GM18867 (cell line): ENCODE measurements around the gene SH3GLB2.
A peak's percentile ranks its signal among the peaks of the same experiment; 100 is the strongest.
"Not testable (repeated sequence)": the region's sequence is repeated elsewhere in the genome, so short reads cannot be mapped to it uniquely, and the experiment has no call there.

Source experiments
- ATAC-seq: cut with Tn5 transposase; IDR thresholded peaks from one replicate; pipeline ENCODE4 v1.9.1; 2021; ENCODE audit warnings: mild to moderate bottlenecking, moderate library complexity; ENCODE audit not compliant: unreplicated experiment

Gene SH3GLB2

GRCh38 chr9:129054163-129054851 lies 26.2 kb upstream of the SH3GLB2 start:
- ATAC-seq, result no peak

- ATAC-seq, result no peak
Measured at GRCh38 chr9:129053020-129053419, 24.9 kb upstream of the SH3GLB2 start.

- no peak for ATAC-seq
Measured at GRCh38 chr9:129052592-129052991, 24.5 kb upstream of the SH3GLB2 start.

GRCh38 chr9:129042016-129042415 lies 13.9 kb upstream of the SH3GLB2 start:
- ATAC-seq, result no peak

GRCh38 chr9:129040113-129040643 lies 12.0 kb upstream of the SH3GLB2 start:
- ATAC-seq, result no peak

GRCh38 chr9:129038109-129038852 lies 10.2 kb upstream of the SH3GLB2 start:
- no peak for ATAC-seq

- ATAC-seq, result no peak
Measured at GRCh38 chr9:129037767-129038098, 9.6 kb upstream of the SH3GLB2 start.

- ATAC-seq, result no peak
Measured at GRCh38 chr9:129036923-129037766, 9.0 kb upstream of the SH3GLB2 start.

- ATAC-seq, result peak; percentile 94
Measured at GRCh38 chr9:129036241-129036922, 8.3 kb upstream of the SH3GLB2 start, which contains the start of gene MIGA2. MIGA2 (plus strand) TSS chr9:129036626; CDS start chr9:129040595, 3,969 bp downstream.

GRCh38 chr9:129035838-129036237 lies 7.7 kb upstream of the SH3GLB2 start:
- ATAC-seq, result not testable (repeated sequence)

GRCh38 chr9:129033216-129033615 lies 5.1 kb upstream of the SH3GLB2 start:
- no peak for ATAC-seq

- ATAC-seq, result no peak
Measured at GRCh38 chr9:129032541-129033159, 4.5 kb upstream of the SH3GLB2 start.

GRCh38 chr9:129031514-129031913 lies 3.4 kb upstream of the SH3GLB2 start:
- no peak for ATAC-seq

- no peak for ATAC-seq
Measured at GRCh38 chr9:129030191-129030590, 2.1 kb upstream of the SH3GLB2 start.

GRCh38 chr9:129027685-129028191 lies 393 bp downstream of the SH3GLB2 start:
- ATAC-seq, result peak; percentile 31

- no peak for ATAC-seq
Measured at GRCh38 chr9:129027224-129027684, 877 bp downstream of the SH3GLB2 start.

GRCh38 chr9:129026442-129027223 lies 1.5 kb downstream of the SH3GLB2 start:
- no peak for ATAC-seq

GRCh38 chr9:129023908-129024233 lies 4.3 kb downstream of the SH3GLB2 start:
- ATAC-seq, result no peak
